ENCODE measurements around the gene TEK.

GRCh38 chr9:27195191-27195590 is 86.2 kb downstream of the TEK start:
- TF ChIP-seq, protein P1, sequence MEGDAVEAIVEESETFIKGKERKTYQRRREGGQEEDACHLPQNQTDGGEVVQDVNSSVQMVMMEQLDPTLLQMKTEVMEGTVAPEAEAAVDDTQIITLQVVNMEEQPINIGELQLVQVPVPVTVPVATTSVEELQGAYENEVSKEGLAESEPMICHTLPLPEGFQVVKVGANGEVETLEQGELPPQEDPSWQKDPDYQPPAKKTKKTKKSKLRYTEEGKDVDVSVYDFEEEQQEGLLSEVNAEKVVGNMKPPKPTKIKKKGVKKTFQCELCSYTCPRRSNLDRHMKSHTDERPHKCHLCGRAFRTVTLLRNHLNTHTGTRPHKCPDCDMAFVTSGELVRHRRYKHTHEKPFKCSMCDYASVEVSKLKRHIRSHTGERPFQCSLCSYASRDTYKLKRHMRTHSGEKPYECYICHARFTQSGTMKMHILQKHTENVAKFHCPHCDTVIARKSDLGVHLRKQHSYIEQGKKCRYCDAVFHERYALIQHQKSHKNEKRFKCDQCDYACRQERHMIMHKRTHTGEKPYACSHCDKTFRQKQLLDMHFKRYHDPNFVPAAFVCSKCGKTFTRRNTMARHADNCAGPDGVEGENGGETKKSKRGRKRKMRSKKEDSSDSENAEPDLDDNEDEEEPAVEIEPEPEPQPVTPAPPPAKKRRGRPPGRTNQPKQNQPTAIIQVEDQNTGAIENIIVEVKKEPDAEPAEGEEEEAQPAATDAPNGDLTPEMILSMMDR (IDR thresholded peaks at IDR 0.05), result no peak
- no peak for TF ChIP-seq POLR2A (IDR thresholded peaks at IDR 0.05)
